GM12874 (cell line): ENCODE results near the gene NPLOC4.
A peak's percentile ranks its signal among the peaks of the same experiment; 100 is the strongest.

ENCODE experiments used
- TF ChIP-seq, protein P1 (sequence below): IDR thresholded peaks from 2 replicates; pipeline ENCODE4 v1.5.1; 2011; ENCODE audit warnings: low read depth, mild to moderate bottlenecking, control low read depth, low read length, moderate library complexity; ENCODE audit not compliant: insufficient read depth

Gene NPLOC4

DNA sequence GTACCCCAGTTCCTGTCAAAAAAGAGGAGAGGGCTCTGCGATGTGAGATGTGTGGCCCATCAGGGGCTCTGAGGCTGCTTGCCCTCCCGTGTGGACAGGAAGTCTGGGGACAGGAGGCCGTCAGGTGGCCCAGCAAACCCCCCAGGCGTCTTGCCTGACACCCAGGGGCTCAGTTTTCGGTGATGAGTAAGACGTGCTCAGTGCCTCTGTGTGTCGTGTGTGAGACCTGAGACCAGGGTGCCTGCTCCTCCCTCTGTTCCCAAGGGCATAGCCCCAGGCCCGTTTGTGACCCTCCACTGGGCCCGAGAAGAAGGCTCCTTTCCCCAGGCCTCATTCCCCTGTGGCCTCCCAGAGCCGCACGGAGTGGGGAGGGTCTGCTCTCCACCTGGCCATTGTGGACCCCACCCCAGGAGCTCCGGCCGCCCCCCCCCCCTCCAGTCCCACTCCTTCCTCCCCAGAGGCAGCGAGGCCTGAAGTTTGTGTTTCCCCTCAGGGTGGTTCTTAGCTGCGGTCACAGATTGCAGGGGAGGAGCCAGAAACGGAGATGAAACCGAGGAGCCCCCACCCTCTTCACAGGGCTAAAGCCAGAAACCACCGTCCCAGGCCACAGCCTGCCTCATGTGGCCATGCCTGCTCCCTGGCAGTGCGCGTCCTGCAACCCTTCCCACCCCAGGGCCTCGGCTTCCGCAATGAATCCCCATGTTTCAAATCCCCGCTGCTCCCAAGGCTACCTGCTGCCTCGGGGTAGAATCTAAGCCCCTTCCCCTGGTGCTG lies 119.4 kb downstream of the NPLOC4 start:
- TF ChIP-seq, protein P1, sequence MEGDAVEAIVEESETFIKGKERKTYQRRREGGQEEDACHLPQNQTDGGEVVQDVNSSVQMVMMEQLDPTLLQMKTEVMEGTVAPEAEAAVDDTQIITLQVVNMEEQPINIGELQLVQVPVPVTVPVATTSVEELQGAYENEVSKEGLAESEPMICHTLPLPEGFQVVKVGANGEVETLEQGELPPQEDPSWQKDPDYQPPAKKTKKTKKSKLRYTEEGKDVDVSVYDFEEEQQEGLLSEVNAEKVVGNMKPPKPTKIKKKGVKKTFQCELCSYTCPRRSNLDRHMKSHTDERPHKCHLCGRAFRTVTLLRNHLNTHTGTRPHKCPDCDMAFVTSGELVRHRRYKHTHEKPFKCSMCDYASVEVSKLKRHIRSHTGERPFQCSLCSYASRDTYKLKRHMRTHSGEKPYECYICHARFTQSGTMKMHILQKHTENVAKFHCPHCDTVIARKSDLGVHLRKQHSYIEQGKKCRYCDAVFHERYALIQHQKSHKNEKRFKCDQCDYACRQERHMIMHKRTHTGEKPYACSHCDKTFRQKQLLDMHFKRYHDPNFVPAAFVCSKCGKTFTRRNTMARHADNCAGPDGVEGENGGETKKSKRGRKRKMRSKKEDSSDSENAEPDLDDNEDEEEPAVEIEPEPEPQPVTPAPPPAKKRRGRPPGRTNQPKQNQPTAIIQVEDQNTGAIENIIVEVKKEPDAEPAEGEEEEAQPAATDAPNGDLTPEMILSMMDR: 0 out of 2 replicates have a peak, but pooled peaks have one; percentile 21

DNA sequence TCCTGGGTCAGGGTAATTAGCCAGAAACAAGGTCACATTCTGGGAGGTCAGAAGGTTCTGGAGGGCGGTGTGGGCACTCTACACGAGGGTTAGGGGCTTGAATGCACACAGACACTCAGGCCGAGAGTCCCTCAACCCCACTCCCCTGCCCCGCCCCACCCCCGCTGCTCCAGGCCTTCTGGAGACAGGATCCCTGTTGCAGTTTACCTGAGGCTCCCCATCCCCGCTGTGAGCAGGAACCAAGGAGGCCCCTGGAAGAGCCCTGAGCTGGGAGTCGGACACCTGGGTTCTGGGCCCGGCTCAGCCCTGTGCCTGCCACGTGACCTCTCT lies 119.9 kb downstream of the NPLOC4 start:
- TF ChIP-seq, protein P1: no peak

DNA sequence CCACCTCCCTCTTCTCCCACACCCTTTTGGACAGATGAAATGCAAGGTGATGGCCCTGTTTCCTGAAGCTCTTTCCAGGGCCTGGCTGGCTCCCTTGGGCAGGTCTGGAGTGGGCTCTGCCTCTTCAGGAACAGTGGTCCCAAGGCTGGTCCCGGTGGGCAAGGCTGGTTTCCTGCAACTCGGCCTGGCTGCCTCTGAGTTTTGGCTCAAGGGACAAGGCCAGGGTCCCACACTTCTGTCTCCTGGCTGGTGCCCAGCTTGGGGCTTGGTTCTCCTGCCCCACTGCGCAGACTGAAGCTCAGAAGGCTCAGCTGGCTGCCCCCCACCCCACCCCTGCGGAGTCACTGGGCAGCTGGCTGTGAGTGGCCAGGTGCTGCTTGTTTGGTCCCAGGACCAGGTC lies 120.5 kb downstream of the NPLOC4 start:
- TF ChIP-seq, protein P1: no peak

DNA sequence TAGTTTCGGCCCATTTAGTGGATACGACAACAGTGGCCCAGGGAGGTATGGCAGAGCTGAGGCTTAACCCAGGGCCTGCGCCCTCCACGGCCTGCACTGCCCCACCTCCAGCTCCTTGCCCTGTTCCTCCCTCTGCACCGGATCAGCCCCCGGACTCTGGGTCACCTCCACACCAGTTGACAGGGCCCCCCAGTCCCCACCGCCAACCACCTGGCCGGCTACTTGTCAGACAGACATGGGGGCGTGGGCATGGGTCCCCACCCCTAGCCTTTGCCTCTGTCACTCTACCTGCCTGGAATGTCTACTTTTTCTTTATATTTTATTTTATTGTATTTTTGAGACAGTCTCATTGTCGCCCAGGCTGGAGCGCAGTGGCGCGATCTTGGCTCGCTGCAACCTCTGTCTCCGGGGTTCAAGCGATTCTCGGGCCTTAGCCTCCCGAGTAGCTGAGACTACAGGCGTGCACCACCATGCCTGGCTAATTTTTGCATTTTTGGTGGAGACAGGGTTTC lies 121.3 kb downstream of the NPLOC4 start:
- TF ChIP-seq, protein P1: no peak

DNA sequence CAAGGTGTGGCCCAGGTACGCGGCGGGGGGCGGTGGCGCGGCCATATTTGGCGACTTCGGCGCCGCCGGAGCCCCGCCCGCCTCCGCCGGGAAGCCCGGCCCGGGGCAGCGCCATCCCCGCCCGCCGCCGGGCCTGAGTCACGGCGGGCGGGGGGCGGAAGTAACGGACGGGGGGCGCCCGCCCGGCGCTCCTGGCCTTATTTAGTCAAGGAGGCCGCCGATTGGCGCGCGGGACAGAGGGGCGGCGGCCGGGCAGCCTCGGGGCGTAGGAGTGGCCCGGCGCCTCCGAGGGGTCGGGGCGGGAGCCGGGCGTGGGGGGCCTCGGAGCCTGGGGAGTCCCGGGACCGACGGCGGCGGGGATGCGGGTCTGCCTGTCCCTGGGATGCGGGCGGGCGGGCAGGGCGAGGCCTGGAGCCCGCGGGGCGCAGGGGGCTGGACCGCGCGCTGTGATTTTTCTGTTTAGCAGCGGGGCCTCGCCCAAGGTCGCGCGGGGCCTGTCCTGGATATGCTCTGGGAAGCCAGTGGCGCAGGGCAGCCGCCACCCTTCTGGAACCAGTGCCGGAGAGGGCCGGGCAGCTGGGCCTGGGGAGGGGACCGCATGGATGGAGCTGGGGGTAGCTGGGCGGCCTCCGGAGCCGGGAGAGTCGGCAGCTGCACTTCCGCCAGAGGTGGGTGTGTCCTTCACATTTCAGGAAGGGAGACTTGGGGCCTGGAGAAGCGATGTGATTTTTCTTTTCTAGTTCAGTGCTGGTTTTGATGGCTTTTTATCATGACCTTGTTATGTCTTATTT lies 122.0 kb downstream of the NPLOC4 start:
- TF ChIP-seq, protein P1: no peak

DNA sequence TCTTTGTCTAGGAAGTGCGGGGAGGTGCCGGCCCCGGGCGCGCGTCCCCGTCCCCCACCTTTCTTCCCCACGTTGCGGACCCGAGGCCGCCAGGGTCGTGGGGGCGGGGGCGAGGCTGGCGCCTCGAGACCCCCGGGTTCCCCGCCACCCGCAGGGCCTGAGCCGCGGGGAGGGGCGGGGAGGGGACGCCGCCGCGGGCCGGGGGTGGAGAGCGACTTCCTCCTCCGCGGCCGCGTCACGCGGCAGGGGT lies 122.5 kb downstream of the NPLOC4 start:
- TF ChIP-seq, protein P1: no peak

DNA sequence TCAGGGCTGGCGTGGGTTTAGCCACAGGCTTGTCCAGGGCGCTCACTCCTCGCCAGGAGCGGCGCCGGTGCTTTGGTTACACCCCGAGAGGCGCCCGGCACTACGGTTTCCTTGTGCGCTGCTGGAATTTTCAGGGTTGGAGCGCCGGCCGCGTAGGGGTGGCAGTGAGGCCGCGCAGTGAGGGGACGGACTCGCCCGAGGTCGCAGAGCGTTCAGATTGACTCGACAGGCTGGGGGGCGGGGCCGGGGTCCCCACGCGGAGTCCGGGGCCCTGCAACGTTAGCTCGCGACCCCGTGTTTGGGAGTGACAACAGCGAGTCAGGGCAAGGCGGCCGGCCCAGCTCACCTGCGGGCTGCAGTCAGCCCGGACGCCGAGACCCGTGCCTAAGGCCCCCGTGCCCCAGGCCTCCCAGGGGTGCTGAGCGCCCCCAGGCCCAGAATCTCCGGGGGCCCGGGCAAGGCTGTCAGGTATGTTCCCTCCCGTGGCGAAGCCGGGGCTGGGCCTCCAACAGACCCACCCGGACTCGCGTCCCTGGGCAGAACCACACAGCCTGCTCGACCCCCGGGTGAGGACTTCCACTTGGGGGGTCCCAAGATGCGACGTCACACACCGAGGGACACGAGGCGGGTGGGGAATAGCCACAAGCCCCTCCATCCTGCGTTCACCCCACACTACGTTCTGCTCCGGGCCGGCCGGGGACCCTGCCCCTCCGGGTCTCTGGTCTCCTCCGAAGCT lies 123.0 kb downstream of the NPLOC4 start:
- TF ChIP-seq, protein P1: no peak
